Heart right ventricle (tissue), 16 donors: ENCODE data around the gene TTC39B. TPM values are rescaled to one million over a fixed set of nuclear protein-coding genes. Genes with fewer than 3 reads are reported as not detected.

Experiments used
- ATAC-seq, 8 donors: fragments of 200-7000 bp; cut with Tn5 transposase; one replicate each; pipeline ENCODE4 v1.9.1; 2020; ENCODE audit warnings: mild to moderate bottlenecking in 8 of 8, moderate library complexity in 8 of 8, moderate number of reproducible peaks in 1 of 8
- DNase-seq, 2 donors: peaks; one replicate each; pipeline ENCODE4 v3.0.0-alpha.2; 2020
- H3K27ac ChIP-seq, 10 donors: fragments of 200-600 bp; sonication (generic) in 2 of 10; one replicate each; pipeline versions ENCODE4 v1.5.0 to v1.8.0; 2020 to 2022; ENCODE audit warnings: mild to moderate bottlenecking in 3 of 10
- H3K27me3 ChIP-seq, 7 donors: fragments of 200-600 bp; one replicate each; pipeline ENCODE4 v1.8.0; 2021 to 2022; ENCODE audit warnings: mild to moderate bottlenecking in 2 of 7
- H3K36me3 ChIP-seq, 9 donors: fragments of 200-600 bp; sonication (generic) in 1 of 9; one replicate each; pipeline versions ENCODE4 v1.5.0 to v1.8.0; 2020 to 2022; ENCODE audit warnings: mild to moderate bottlenecking in 2 of 9
- H3K4me1 ChIP-seq, 9 donors: fragments of 200-600 bp; sonication (generic) in 1 of 9; one replicate each; pipeline versions ENCODE4 v1.5.0 to v1.8.0; 2020 to 2022; ENCODE audit warnings: mild to moderate bottlenecking in 4 of 9
- H3K4me3 ChIP-seq, 10 donors: fragments of 200-600 bp; sonication (generic) in 2 of 10; one replicate each; pipeline versions ENCODE4 v1.5.0 to v1.8.0; 2020 to 2022; ENCODE audit warnings: mild to moderate bottlenecking in 7 of 10, moderate library complexity in 2 of 10
- H3K9me3 ChIP-seq, 11 donors: fragments of 200-600 bp in 10 of 11; sonication (generic) in 2 of 11; one replicate each; pipeline versions ENCODE4 v1.5.0 to v1.8.0; 2013 to 2022; ENCODE audit warnings: mild to moderate bottlenecking in 2 of 11, control low read depth in 1 of 11, moderate library complexity in 1 of 11
- CTCF ChIP-seq, 9 donors: fragments of 200-600 bp; sonication (generic) in 2 of 9; IDR thresholded peaks; one replicate each; pipeline versions ENCODE4 v1.5.0 to v1.8.0; 2021 to 2022; ENCODE audit warnings: antibody characterized with exemption in 9 of 9, mild to moderate bottlenecking in 5 of 9, moderate library complexity in 1 of 9
- WGBS, 2 donors: extraction: QIAGEN DNeasy Blood & Tissue Kit; methylation state at CpG; one replicate each; pipeline ENCODE4 v1.1.7; 2013; ENCODE audit warnings: inconsistent platforms in 1 of 2; 5-methylcytosine and 5-hydroxymethylcytosine counted together
- intact Hi-C, 10 donors: fragments of 100-400 bp; cut with DNase I; formaldehyde crosslinking; loops; one replicate each; pipeline versions ENCODE4 v1.11.1 to v1.14.2; 2022
- polyA plus RNA-seq, 2 donors: library from polyadenylated mRNA; stranded (reverse); fragments of 200-250 nt; gene quantifications; one replicate each; pipeline ENCODE4 v1.2.3, GENCODE V29; 2013
- total RNA-seq, 10 donors: library from RNA; stranded (reverse); fragmentation: NEBNext Ultra II Directional in 3 of 10; extraction: Animal tissue kit (Norgen Biotek cat#: 25700) in 3 of 10; gene quantifications; one replicate each; pipeline versions ENCODE4 v1.2.1 to v1.2.4, GENCODE V29; 2021 to 2023
- donor health status: Arrhythmogenic right ventricular cardiomyopathy.
- donor health status: ischemic (EF 13 %, LVEDD 7.1; RV severe dilation, severe dysfunction).
- donor health status: healthy with polysubstance abuse.
- donor health status: DM: no; HTN: yes; CAD: no.
- donor health status: DM: no; HTN: no; CAD: no.
- donor health status: ischemic (EF 25% LVEDD 6.9; RV normal size, moderate dysfunction).
- donor health status: ischemic (EF 25% LVEDD 5.7; RV mildly dilated, moderate dysfunction).
- donor health status: healthy.
- donor health status: DM: yes; HTN: yes; CAD: no.
- donor health status: Ischemic cardiomyopathy.
- donor health status: ischemic (EF 35%, LVEDD 5.7; RV mildly dilated, moderate dysfunction).
- donor health status: nonischemic (EF 11% LVEDD 7.7; RV severe dilation, severe dysfunction).
- donor health status: DM: yes; HTN: yes; CAD: no.
- donor health status: PGD.
- donor health status: ischemic (EF 29% LVEDD 5.4; RV normal size, mild dysfunction).
- donor health status: nonischemic (EF 23%, LVEDD 6.1; RV moderate dilation, normal function).

Gene TTC39B
- total and polyA plus RNA-seq, 12 donors = 0.52 to 4.3 (median 1.5) TPM

- 84 to 93% methylated on average over 5 of the region's 5 CpGs for WGBS, 2 donors
- no peak for TF ChIP-seq CTCF (IDR thresholded peaks at IDR 0.05)
- no peak for ATAC-seq
- Histone ChIP-seq H3K36me3 (no peaks in the 10 kb centered on the region), H3K27ac (no peak overlapping the region), H3K27me3 (no peaks in the 10 kb centered on the region), H3K4me1 (peaks cover 0 to 6% (median 0%) of the 10 kb centered on the region in 9 donors), H3K4me3 (no peak overlapping the region), H3K9me3 (no peaks in the 10 kb centered on the region)
- no peak for DNase-seq
- intact Hi-C loops = loop anchor here in 2 of 10 donors (5.0 kb wide), 1 partner anchor 34 kb away; no protein-coding TSS in a partner anchor
These were observed 170.4 kb downstream of the TTC39B start for GRCh38 chr9:15136646-15137045.

- WGBS, 2 donors = 25 to 26% methylated on average over 18 of the region's 18 CpGs
These were observed 171.7 kb downstream of the TTC39B start for GRCh38 chr9:15135164-15135792.

GRCh38 chr9:15133488-15133887, 173.5 kb downstream of the TTC39B start:
- Histone ChIP-seq H3K27ac (no peak overlapping the region), H3K9me3 (peaks cover 0 to 3% (median 0%) of the 10 kb centered on the region in 11 donors), H3K4me1 (peaks cover 0 to 6% (median 0%) of the 10 kb centered on the region in 9 donors), H3K27me3 (no peaks in the 10 kb centered on the region), H3K4me3 (no peak overlapping the region), H3K36me3 (no peaks in the 10 kb centered on the region)
- DNase-seq (no peak), ATAC-seq (no peak)
- no peak for TF ChIP-seq CTCF (IDR thresholded peaks at IDR 0.05)
- intact Hi-C loops = no loop called here
- 76 to 94% methylated on average over 3 of the region's 3 CpGs for WGBS, 2 donors

More at GRCh38 chr9:15135164-15135792, 171.7 kb downstream of the TTC39B start:
- Histone ChIP-seq H3K4me1 (peaks cover 0 to 6% (median 0%) of the 10 kb centered on the region in 9 donors), H3K27ac (peak overlapping the region in 1 of 10 donors; percentile 31), H3K36me3 (no peaks in the 10 kb centered on the region), H3K4me3 (peak overlapping the region in 3 of 10 donors; percentile 11 to 24 (median 15)), H3K9me3 (peaks cover 0 to 3% (median 0%) of the 10 kb centered on the region in 11 donors), H3K27me3 (no peaks in the 10 kb centered on the region)
- DNase-seq (peak in 1 of 2 donors; percentile 47), ATAC-seq (peak in 7 of 8 donors; percentile 78 to 88 (median 83))
- intact Hi-C loops = loop anchor here in 4 of 10 donors (2.0 to 5.0 kb wide), 2 partner anchors 30 to 33 kb away; no protein-coding TSS in a partner anchor
- TF ChIP-seq CTCF (IDR thresholded peaks at IDR 0.05) = peak; percentile 69 to 90 (median 89)

- Histone ChIP-seq H3K9me3 (peaks cover 0 to 3% (median 0%) of the 10 kb centered on the region in 11 donors), H3K27me3 (no peaks in the 10 kb centered on the region), H3K4me3 (no peak overlapping the region), H3K27ac (no peak overlapping the region), H3K36me3 (no peaks in the 10 kb centered on the region), H3K4me1 (peaks cover 0 to 6% (median 0%) of the 10 kb centered on the region in 9 donors)
- 66 to 68% methylated on average over 5 of the region's 5 CpGs for WGBS, 2 donors
- TF ChIP-seq CTCF (IDR thresholded peaks at IDR 0.05) = no peak
- intact Hi-C loops = no loop called here
- ATAC-seq = no peak
- no peak for DNase-seq
These were observed 174.9 kb downstream of the TTC39B start for GRCh38 chr9:15132091-15132490.
